HCT116 (cell line): ENCODE data around the gene KCNC3. TPM values are rescaled to one million over a fixed set of nuclear protein-coding genes. Genes with fewer than 3 reads are reported as not detected.

Source experiments
- ATAC-seq: fragments of 200-7000 bp; cut with Tn5 transposase; 2 replicates; pipeline ENCODE4 v1.9.1; 2020; ENCODE audit warnings: mild to moderate bottlenecking, moderate library complexity
- BruUV-seq: library from RNA; stranded (reverse); fragments of 400-500 nt; replicated peaks from 2 replicates; lab custom pipeline; 2021; lab: Mats Ljungman, UMichigan
- CTCF ChIA-PET: fragments of 300-600 bp; sonication (Branson Sonifier 250); formaldehyde crosslinking; loops from one replicate; lab custom pipeline; 2021; ENCODE audit warnings: antibody characterized with exemption; lab: Charles Lee
- POLR2A ChIA-PET: fragments of 300-600, 350-600 bp; sonication (Branson Sonifier 250); formaldehyde crosslinking; loops from one replicate; lab custom pipeline; 2021; ENCODE audit warnings: antibody characterized with exemption; lab: Charles Lee
- RAD21 ChIA-PET, 2 experiments: fragments of 300-600 bp; sonication (Branson Sonifier 250); formaldehyde crosslinking; loops; one replicate each; lab custom pipeline; 2023; ENCODE audit warnings: low total read pairs in 2 of 2; ENCODE audit not compliant: uncharacterized antibody in 2 of 2, unreplicated experiment in 2 of 2, low non-redundant PET in 1 of 2; lab: Charles Lee
- DNase-seq: peaks from one replicate; pipeline ENCODE4 v3.0.0-alpha.2; 2010; ENCODE audit warnings: low read depth, low spot score
- H2AFZ ChIP-seq: fragments of 200-600 bp; shearing (Covaris generic), sonication (generic); 2 replicates; pipeline ENCODE4 v1.6.1; 2017; ENCODE audit warnings: low read depth, mixed run types, mixed read lengths, antibody characterized with exemption, low read length; ENCODE audit not compliant: poor library complexity, severe bottlenecking
- H3K27ac ChIP-seq: 2 replicates; pipeline ENCODE4 v1.5.1; 2012; ENCODE audit warnings: low read depth, low read length
- H3K27me3 ChIP-seq: fragments of 200-600 bp; sonication (generic); 2 replicates; pipeline ENCODE4 v1.6.1; 2016; ENCODE audit warnings: mixed run types, low read length, mixed read lengths; ENCODE audit not compliant: insufficient read depth
- H3K36me3 ChIP-seq, 2 experiments: fragments of 200-500 bp in 1 of 2; fragments of 200-600 bp in 1 of 2; sonication (Bioruptor generic) in 1 of 2; sonication (generic) in 1 of 2; 2 replicates each; pipeline versions ENCODE4 v1.5.1 to v1.6.1; 2014 to 2016; ENCODE audit warnings: low read length in 2 of 2, inconsistent platforms in 1 of 2, mixed read lengths in 1 of 2, mixed run types in 1 of 2; ENCODE audit not compliant: insufficient read depth in 2 of 2, control insufficient read depth in 1 of 2
- H3K4me1 ChIP-seq, 2 experiments: fragments of 200-600 bp in 1 of 2; sonication (generic) in 1 of 2; 2 replicates each; pipeline versions ENCODE4 v1.5.1 to v1.6.1; 2012 to 2017; ENCODE audit warnings: low read length in 2 of 2, inconsistent platforms in 1 of 2, mild to moderate bottlenecking in 1 of 2, mixed read lengths in 1 of 2, mixed run types in 1 of 2, moderate library complexity in 1 of 2; ENCODE audit not compliant: insufficient read depth in 2 of 2, control insufficient read depth in 1 of 2
- H3K4me2 ChIP-seq: fragments of 200-600 bp; sonication (generic); 2 replicates; pipeline ENCODE4 v1.6.1; 2017; ENCODE audit warnings: mixed run types, low read length, mixed read lengths
- H3K4me3 ChIP-seq, 2 experiments: fragments of 200-600 bp in 1 of 2; sonication (generic) in 1 of 2; replicated peaks in 1 of 2; 2 replicates each; pipeline ENCODE4 v1.5.1; 2011 to 2016; ENCODE audit warnings: low read length in 2 of 2, control low read depth in 1 of 2, low read depth in 1 of 2, mild to moderate bottlenecking in 1 of 2, mixed read lengths in 1 of 2, mixed run types in 1 of 2
- H3K79me2 ChIP-seq: fragments of 200-600 bp; sonication (generic); 2 replicates; pipeline ENCODE4 v1.6.1; 2017; ENCODE audit warnings: mild to moderate bottlenecking, mixed run types, low read length, moderate library complexity, mixed read lengths; ENCODE audit not compliant: insufficient read depth
- H3K9ac ChIP-seq: fragments of 200-600 bp; sonication (generic); 2 replicates; pipeline ENCODE4 v1.6.1; 2016; ENCODE audit warnings: low read length, mixed read lengths
- H3K9me2 ChIP-seq: fragments of 200-600 bp; sonication (generic), shearing (Covaris generic); 2 replicates; pipeline ENCODE4 v1.6.1; 2017; ENCODE audit warnings: mixed run types, mild to moderate bottlenecking, moderate library complexity; ENCODE audit not compliant: insufficient read depth
- H3K9me3 ChIP-seq, 2 experiments: fragments of 200-500 bp in 1 of 2; fragments of 200-600 bp in 1 of 2; sonication (Bioruptor generic) in 1 of 2; sonication (generic) in 1 of 2; 2 replicates each; pipeline ENCODE4 v1.6.1; 2014 to 2017; ENCODE audit warnings: low read length in 2 of 2, mixed read lengths in 2 of 2, inconsistent platforms in 1 of 2, low read depth in 1 of 2, mild to moderate bottlenecking in 1 of 2, mixed run types in 1 of 2, moderate library complexity in 1 of 2; ENCODE audit not compliant: control insufficient read depth in 1 of 2, insufficient read depth in 1 of 2
- H4K20me1 ChIP-seq: fragments of 200-600 bp; sonication (generic), shearing (Covaris generic); 2 replicates; pipeline ENCODE4 v1.6.1; 2017; ENCODE audit warnings: mixed run types, mild to moderate bottlenecking, moderate library complexity; ENCODE audit not compliant: insufficient read depth
- CBX3 ChIP-seq: IDR thresholded peaks from 2 replicates; pipeline ENCODE4 v1.6.1; 2012; ENCODE audit warnings: low read depth
- FOSL1 ChIP-seq: IDR thresholded peaks from 2 replicates; pipeline ENCODE4 v1.6.1; 2012; ENCODE audit warnings: low read depth
- POLR2A ChIP-seq: IDR thresholded peaks from 2 replicates; pipeline ENCODE4 v1.7.0; 2011; ENCODE audit warnings: borderline replicate concordance; ENCODE audit not compliant: insufficient read depth, insufficient read length; ENCODE audit errors: extremely low read depth
- POLR2AphosphoS5 ChIP-seq: IDR thresholded peaks from 2 replicates; pipeline ENCODE4 v1.6.1; 2011; ENCODE audit warnings: mild to moderate bottlenecking, low read depth, low read length, moderate library complexity
- RAD21 ChIP-seq: IDR thresholded peaks from 2 replicates; pipeline ENCODE4 v1.6.1; 2012; ENCODE audit warnings: low read depth, mild to moderate bottlenecking
- REST ChIP-seq: IDR thresholded peaks from 2 replicates; pipeline ENCODE4 v1.6.1; 2012; ENCODE audit warnings: low read depth
- TCF7L2 ChIP-seq: IDR thresholded peaks from 2 replicates; pipeline ENCODE4 v1.7.0; 2011; ENCODE audit warnings: borderline replicate concordance, inconsistent platforms; ENCODE audit not compliant: insufficient read depth, insufficient read length; ENCODE audit errors: extremely low read depth
- YY1 ChIP-seq: IDR thresholded peaks from 2 replicates; pipeline ENCODE4 v1.6.1; 2011; ENCODE audit warnings: low read length, low read depth, moderate library complexity, mild to moderate bottlenecking; ENCODE audit not compliant: insufficient replicate concordance; ENCODE audit errors: extremely low read depth
- ZFX ChIP-seq: fragments of 450-650 bp; IDR thresholded peaks from 2 replicates; pipeline ENCODE4 v1.6.1; 2017
- ZNF274 ChIP-seq: fragments of 200-500 bp; sonication (Bioruptor generic); IDR thresholded peaks from 2 replicates; pipeline ENCODE4 v1.6.1; 2014; ENCODE audit warnings: mild to moderate bottlenecking, low read depth, low read length, inconsistent platforms
- intact Hi-C: fragments of 100-400 bp; cut with micrococcal nuclease; formaldehyde crosslinking; loops from 2 replicates; pipeline ENCODE4 v1.10.0; 2022
- total RNA-seq: library from RNA; stranded (reverse); gene quantifications from one replicate; pipeline ENCODE4 v1.2.1, GENCODE V29; 2021; ENCODE audit not compliant: unreplicated experiment
- TF ChIP-seq, protein P1 (sequence below), 3 experiments: fragments of 200-600 bp in 1 of 3; sonication (generic) in 1 of 3; IDR thresholded peaks in 2 of 3; conservative IDR thresholded peaks in 1 of 3; 2 replicates each; pipeline ENCODE4 v1.5.1; 2012 to 2017; ENCODE audit warnings: low read depth in 2 of 3, low read length in 2 of 3, antibody characterized with exemption in 1 of 3, borderline replicate concordance in 1 of 3, control low read depth in 1 of 3, mild to moderate bottlenecking in 1 of 3, mixed read lengths in 1 of 3, mixed run types in 1 of 3, moderate library complexity in 1 of 3; ENCODE audit not compliant: insufficient read depth in 1 of 3

Gene KCNC3
- total RNA-seq, 1 experiment from 2014 or later, result 6.9 TPM

- H3K79me2 ChIP-seq, result no peaks in the 10 kb centered on the region
- H4K20me1 ChIP-seq, result no peaks in the 10 kb centered on the region
- no peak overlapping the region for H3K4me3 ChIP-seq
- H3K4me1 ChIP-seq, result no peaks in the 10 kb centered on the region
- ChIA-PET RAD21 (no interaction called here), CTCF (no interaction called here), POLR2A (no interaction called here)
- ATAC-seq (no peak), DNase-seq (no peak)
- intact Hi-C loops, result no loop called here
- peaks cover 0 to 6% of the 10 kb centered on the region in 2 experiments; a peak in 2 of 4 replicates for H3K9me3 ChIP-seq
- BruUV-seq, result no TSS peak
- no peaks in the 10 kb centered on the region for H3K27me3 ChIP-seq
- no peak overlapping the region for H3K9ac ChIP-seq
- H3K9me2 ChIP-seq, result no peaks in the 10 kb centered on the region
- H3K27ac ChIP-seq, result no peak overlapping the region
- H3K4me2 ChIP-seq, result no peak overlapping the region
- H3K36me3 ChIP-seq, result peaks cover 0 to 33% of the 10 kb centered on the region in 2 experiments
- no peak overlapping the region for H2AFZ ChIP-seq
- TF ChIP-seq POLR2A (no peak), CBX3 (no peak), REST (no peak), ZNF274 (no peak), TCF7L2 (no peak), RAD21 (no peak)
Observed at GRCh38 chr19:50290011-50290410, 39.2 kb downstream of the KCNC3 start.

DNA sequence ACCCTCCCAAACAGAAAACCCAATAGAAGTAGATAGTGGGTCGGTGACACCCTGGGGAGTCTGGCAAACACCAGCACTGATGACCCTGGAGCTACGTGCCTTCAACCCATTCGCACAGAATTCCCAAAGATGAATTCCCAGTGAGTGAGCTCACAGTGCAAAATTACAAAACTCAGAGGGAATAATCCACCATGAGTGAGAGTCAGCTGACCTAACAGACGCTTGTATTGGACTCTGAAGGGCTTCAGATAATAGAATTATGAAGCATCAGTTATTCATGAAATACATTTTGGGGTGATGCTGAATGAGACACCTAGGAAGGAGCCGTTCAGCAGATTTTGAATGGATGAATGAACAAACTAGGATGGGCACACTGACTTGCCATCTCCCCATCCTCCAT is 40.2 kb downstream of the KCNC3 start:
- H4K20me1 ChIP-seq, result no peaks in the 10 kb centered on the region
- ChIA-PET POLR2A (no interaction called here), RAD21 (no interaction called here), CTCF (interaction anchor here (1.2 kb wide), 1 partner anchor 141 kb away, joined by 3 read pairs; no protein-coding TSS in a partner anchor)
- intact Hi-C loops, result no loop called here
- H3K79me2 ChIP-seq, result no peaks in the 10 kb centered on the region
- no peak overlapping the region for H2AFZ ChIP-seq
- peaks cover 0 to 33% of the 10 kb centered on the region in 2 experiments; a peak in 3 of 4 replicates for H3K36me3 ChIP-seq
- BruUV-seq, result no TSS peak
- H3K4me3 ChIP-seq, result no peak overlapping the region
- H3K9me3 ChIP-seq, result peaks cover 0 to 6% of the 10 kb centered on the region in 2 experiments; a peak in 2 of 4 replicates
- H3K4me2 ChIP-seq, result no peak overlapping the region
- no peak overlapping the region for H3K9ac ChIP-seq
- H3K27me3 ChIP-seq, result no peaks in the 10 kb centered on the region
- H3K9me2 ChIP-seq, result no peaks in the 10 kb centered on the region
- DNase-seq (no peak), ATAC-seq (no peak)
- H3K27ac ChIP-seq, result no peak overlapping the region
- no peaks in the 10 kb centered on the region for H3K4me1 ChIP-seq
- TF ChIP-seq, protein P1, sequence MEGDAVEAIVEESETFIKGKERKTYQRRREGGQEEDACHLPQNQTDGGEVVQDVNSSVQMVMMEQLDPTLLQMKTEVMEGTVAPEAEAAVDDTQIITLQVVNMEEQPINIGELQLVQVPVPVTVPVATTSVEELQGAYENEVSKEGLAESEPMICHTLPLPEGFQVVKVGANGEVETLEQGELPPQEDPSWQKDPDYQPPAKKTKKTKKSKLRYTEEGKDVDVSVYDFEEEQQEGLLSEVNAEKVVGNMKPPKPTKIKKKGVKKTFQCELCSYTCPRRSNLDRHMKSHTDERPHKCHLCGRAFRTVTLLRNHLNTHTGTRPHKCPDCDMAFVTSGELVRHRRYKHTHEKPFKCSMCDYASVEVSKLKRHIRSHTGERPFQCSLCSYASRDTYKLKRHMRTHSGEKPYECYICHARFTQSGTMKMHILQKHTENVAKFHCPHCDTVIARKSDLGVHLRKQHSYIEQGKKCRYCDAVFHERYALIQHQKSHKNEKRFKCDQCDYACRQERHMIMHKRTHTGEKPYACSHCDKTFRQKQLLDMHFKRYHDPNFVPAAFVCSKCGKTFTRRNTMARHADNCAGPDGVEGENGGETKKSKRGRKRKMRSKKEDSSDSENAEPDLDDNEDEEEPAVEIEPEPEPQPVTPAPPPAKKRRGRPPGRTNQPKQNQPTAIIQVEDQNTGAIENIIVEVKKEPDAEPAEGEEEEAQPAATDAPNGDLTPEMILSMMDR (IDR thresholded peaks at IDR 0.05 in 2 of 3, conservative IDR thresholded peaks at IDR 0.05 in 1 of 3; ENCODE audit: borderline replicate concordance in 1 of 3, insufficient read depth in 1 of 3, low read depth in 2 of 3, low read length in 2 of 3), result no peak
- no peak for TF ChIP-seq REST
- no peak for TF ChIP-seq POLR2AphosphoS5
- no peak for TF ChIP-seq FOSL1
- TF ChIP-seq ZFX, result no peak
- TF ChIP-seq YY1, result no peak
